HEK293 (cell line): ENCODE results near the gene PCBD1.
A peak's percentile ranks its signal among the peaks of the same experiment; 100 is the strongest.

Experiments
- CTCF ChIA-PET: fragments of 350-600 bp; formaldehyde crosslinking; extraction: SDS; loops from one replicate; lab custom pipeline; 2021; ENCODE audit warnings: antibody characterized with exemption; lab: Yijun Ruan, JAX
- POLR2A ChIA-PET: fragments of 300-600 bp; formaldehyde crosslinking; extraction: SDS; loops from one replicate; lab custom pipeline; 2020; ENCODE audit warnings: antibody characterized with exemption, inconsistent platforms; lab: Yijun Ruan, JAX
- H3K27ac ChIP-seq: fragments of 200-500 bp; sonication (Bioruptor generic); 2 replicates; pipeline ENCODE4 v1.5.1; 2014; ENCODE audit warnings: low read depth, low read length, control low read depth, inconsistent platforms; ENCODE audit errors: extremely low read depth
- H3K36me3 ChIP-seq, 2 experiments: fragments of 200-500 bp in 1 of 2; sonication (Bioruptor generic) in 1 of 2; 1 replicate in 1 of 2; 2 replicates in 1 of 2; pipeline ENCODE4 v1.5.1; 2014 to 2017; ENCODE audit warnings: inconsistent platforms in 2 of 2, low read length in 2 of 2; ENCODE audit not compliant: control insufficient read depth in 2 of 2, insufficient read depth in 1 of 2
- H3K4me1 ChIP-seq: fragments of 200-500 bp; sonication (Bioruptor generic); 2 replicates; pipeline ENCODE4 v1.5.1; 2014; ENCODE audit warnings: mild to moderate bottlenecking, low read length, inconsistent platforms; ENCODE audit not compliant: control insufficient read depth, insufficient read depth
- H3K4me3 ChIP-seq: 2 replicates; pipeline ENCODE4 v1.5.1; 2011; ENCODE audit warnings: low read depth, mild to moderate bottlenecking, control low read depth, low read length, moderate library complexity
- H3K9me3 ChIP-seq: fragments of 200-500 bp; sonication (Bioruptor generic); 2 replicates; pipeline ENCODE4 v1.5.1; 2014; ENCODE audit warnings: low read depth, low read length, inconsistent platforms; ENCODE audit not compliant: control insufficient read depth, insufficient read depth
- GLIS1 ChIP-seq: fragments of 450-650 bp; formaldehyde crosslinking; IDR thresholded peaks from 2 replicates; pipeline ENCODE4 v1.5.1; 2016; ENCODE audit warnings: missing biosample characterization, missing genetic modification characterization
- GLIS2 ChIP-seq: fragments of 450-650 bp; formaldehyde crosslinking; IDR thresholded peaks from 2 replicates; pipeline ENCODE4 v1.5.1; 2016; ENCODE audit warnings: missing biosample characterization, missing genetic modification characterization
- HOXD13 ChIP-seq: sonication (generic); formaldehyde crosslinking; IDR thresholded peaks from 2 replicates; pipeline ENCODE4 v1.8.0; 2022; ENCODE audit warnings: missing genetic modification reagents, borderline replicate concordance
- SP3 ChIP-seq: fragments of 450-650 bp; formaldehyde crosslinking; IDR thresholded peaks from 2 replicates; pipeline ENCODE4 v1.5.1; 2016; ENCODE audit warnings: missing biosample characterization, missing genetic modification characterization
- YY2 ChIP-seq: fragments of 450-650 bp; formaldehyde crosslinking; IDR thresholded peaks from 2 replicates; pipeline ENCODE4 v1.5.1; 2016; ENCODE audit warnings: missing biosample characterization, missing genetic modification characterization
- ZBTB17 ChIP-seq: fragments of 450-650 bp; formaldehyde crosslinking; IDR thresholded peaks from 2 replicates; pipeline ENCODE4 v1.5.1; 2016; ENCODE audit warnings: missing biosample characterization, missing genetic modification characterization
- ZBTB8A ChIP-seq: fragments of 450-650 bp; formaldehyde crosslinking; IDR thresholded peaks from 2 replicates; pipeline ENCODE4 v1.5.1; 2016; ENCODE audit warnings: missing biosample characterization, missing genetic modification characterization
- ZFHX2 ChIP-seq: fragments of 450-650 bp; formaldehyde crosslinking; conservative IDR thresholded peaks from 2 replicates; pipeline ENCODE4 v1.5.1; 2016; ENCODE audit warnings: missing biosample characterization, missing genetic modification characterization
- ZFP3 ChIP-seq: fragments of 450-650 bp; formaldehyde crosslinking; IDR thresholded peaks from 2 replicates; pipeline ENCODE4 v1.5.1; 2016; ENCODE audit warnings: low read depth, missing biosample characterization, missing genetic modification characterization
- ZNF221 ChIP-seq: fragments of 450-650 bp; formaldehyde crosslinking; IDR thresholded peaks from 2 replicates; pipeline ENCODE4 v1.5.1; 2017; ENCODE audit warnings: missing biosample characterization, missing genetic modification characterization, borderline replicate concordance
- ZNF26 ChIP-seq: fragments of 450-650 bp; formaldehyde crosslinking; IDR thresholded peaks from 2 replicates; pipeline ENCODE4 v1.5.1; 2016; ENCODE audit warnings: missing biosample characterization, missing genetic modification characterization
- ZNF37A ChIP-seq: fragments of 450-650 bp; IDR thresholded peaks from 2 replicates; pipeline ENCODE4 v1.5.1; 2018; ENCODE audit warnings: missing biosample characterization, missing genetic modification characterization
- ZNF404 ChIP-seq: fragments of 450-650 bp; formaldehyde crosslinking; IDR thresholded peaks from 2 replicates; pipeline ENCODE4 v1.5.1; 2017; ENCODE audit warnings: missing biosample characterization, missing genetic modification characterization
- ZNF426 ChIP-seq: fragments of 450-650 bp; formaldehyde crosslinking; IDR thresholded peaks from 2 replicates; pipeline ENCODE4 v1.5.1; 2017; ENCODE audit warnings: missing biosample characterization, missing genetic modification characterization, mild to moderate bottlenecking, inconsistent platforms, moderate library complexity
- ZNF580 ChIP-seq: fragments of 450-650 bp; formaldehyde crosslinking; IDR thresholded peaks from 2 replicates; pipeline ENCODE4 v1.5.1; 2016; ENCODE audit warnings: missing biosample characterization, missing genetic modification characterization
- ZNF596 ChIP-seq: fragments of 450-650 bp; IDR thresholded peaks from 2 replicates; pipeline ENCODE4 v1.5.0; 2018; ENCODE audit warnings: missing biosample characterization, mild to moderate bottlenecking, missing genetic modification characterization, moderate library complexity
- ZNF600 ChIP-seq: fragments of 450-650 bp; formaldehyde crosslinking; IDR thresholded peaks from 2 replicates; pipeline ENCODE4 v1.5.1; 2016; ENCODE audit warnings: missing biosample characterization, missing genetic modification characterization
- ZNF624 ChIP-seq: fragments of 450-650 bp; formaldehyde crosslinking; IDR thresholded peaks from 2 replicates; pipeline ENCODE4 v1.5.1; 2017; ENCODE audit warnings: missing biosample characterization, missing genetic modification characterization
- ZNF658 ChIP-seq: fragments of 450-650 bp; formaldehyde crosslinking; IDR thresholded peaks from 2 replicates; pipeline ENCODE4; 2016; ENCODE audit warnings: missing biosample characterization, missing genetic modification characterization
- ZNF670 ChIP-seq: fragments of 450-650 bp; formaldehyde crosslinking; IDR thresholded peaks from 2 replicates; pipeline ENCODE4 v1.5.1; 2016; ENCODE audit warnings: missing biosample characterization, missing genetic modification characterization, low read depth
- ZNF776 ChIP-seq: fragments of 450-650 bp; formaldehyde crosslinking; IDR thresholded peaks from 2 replicates; pipeline ENCODE4 v1.5.0; 2017; ENCODE audit warnings: missing biosample characterization, missing genetic modification characterization, borderline replicate concordance
- ZNF791 ChIP-seq: fragments of 450-650 bp; formaldehyde crosslinking; IDR thresholded peaks from 2 replicates; pipeline ENCODE4 v1.5.1; 2016; ENCODE audit warnings: missing biosample characterization, missing genetic modification characterization
- TF ChIP-seq, protein P1 (sequence below): fragments of 450-650 bp; formaldehyde crosslinking; IDR thresholded peaks from 2 replicates; pipeline ENCODE4 v1.5.1; 2017; ENCODE audit warnings: missing biosample characterization, missing genetic modification characterization

The PCBD1 gene

GRCh38 chr10:70930263-70931000 lies 42.1 kb upstream of the PCBD1 start:
- TF ChIP-seq ZNF37A (tag by site-specific recombination) (no peak), GLIS1 (tag by site-specific recombination) (no peak), ZNF580 (tag by site-specific recombination) (no peak), ZNF404 (tag by site-specific recombination) (no peak)
- TF ChIP-seq, protein P1, sequence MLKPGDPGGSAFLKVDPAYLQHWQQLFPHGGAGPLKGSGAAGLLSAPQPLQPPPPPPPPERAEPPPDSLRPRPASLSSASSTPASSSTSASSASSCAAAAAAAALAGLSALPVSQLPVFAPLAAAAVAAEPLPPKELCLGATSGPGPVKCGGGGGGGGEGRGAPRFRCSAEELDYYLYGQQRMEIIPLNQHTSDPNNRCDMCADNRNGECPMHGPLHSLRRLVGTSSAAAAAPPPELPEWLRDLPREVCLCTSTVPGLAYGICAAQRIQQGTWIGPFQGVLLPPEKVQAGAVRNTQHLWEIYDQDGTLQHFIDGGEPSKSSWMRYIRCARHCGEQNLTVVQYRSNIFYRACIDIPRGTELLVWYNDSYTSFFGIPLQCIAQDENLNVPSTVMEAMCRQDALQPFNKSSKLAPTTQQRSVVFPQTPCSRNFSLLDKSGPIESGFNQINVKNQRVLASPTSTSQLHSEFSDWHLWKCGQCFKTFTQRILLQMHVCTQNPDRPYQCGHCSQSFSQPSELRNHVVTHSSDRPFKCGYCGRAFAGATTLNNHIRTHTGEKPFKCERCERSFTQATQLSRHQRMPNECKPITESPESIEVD (tag by site-specific recombination), result no peak
- Histone ChIP-seq H3K4me1 (peaks cover 12% of the 10 kb centered on the region), H3K36me3 (no peaks in the 10 kb centered on the region), H3K27ac (no peak overlapping the region), H3K4me3 (no peak overlapping the region), H3K9me3 (no peaks in the 10 kb centered on the region)
- POLR2A ChIA-PET, result no interaction called here
- CTCF ChIA-PET, result interaction anchor here (0.7 to 2.0 kb wide), 3 partner anchors 278 to 354 kb away, joined by 3 to 8 read pairs (median 3); no protein-coding TSS in a partner anchor

- Histone ChIP-seq H3K4me1 (peaks cover 12% of the 10 kb centered on the region), H3K27ac (no peak overlapping the region), H3K4me3 (no peak overlapping the region), H3K36me3 (no peaks in the 10 kb centered on the region), H3K9me3 (no peaks in the 10 kb centered on the region)
- ChIA-PET POLR2A (no interaction called here), CTCF (interaction anchor here (0.6 to 5.1 kb wide), 4 partner anchors 202 to 957 kb away, joined by 4 to 33 read pairs (median 4); no protein-coding TSS in a partner anchor)
- no peak for TF ChIP-seq ZNF221 (tag by site-specific recombination)
- TF ChIP-seq ZNF658 (tag by site-specific recombination), result no peak
- TF ChIP-seq ZFHX2 (tag by site-specific recombination), result 0 out of 2 replicates have a peak, but pooled peaks have one; percentile 6
- TF ChIP-seq GLIS2 (tag by site-specific recombination), result no peak
- TF ChIP-seq ZNF624 (tag by site-specific recombination), result no peak
- TF ChIP-seq ZNF776, result no peak
- TF ChIP-seq ZBTB8A (tag by site-specific recombination), result peak; percentile 80
- TF ChIP-seq ZNF791 (tag by site-specific recombination), result no peak
- TF ChIP-seq ZNF580 (tag by site-specific recombination), result no peak
- no peak for TF ChIP-seq ZNF596
- no peak for TF ChIP-seq YY2 (tag by site-specific recombination)
- no peak for TF ChIP-seq ZFP3
- no peak for TF ChIP-seq HOXD13 (CRISPR knock-in tag)
- TF ChIP-seq ZNF600 (tag by site-specific recombination), result 0 out of 2 replicates have a peak, but pooled peaks have one; percentile 25
- TF ChIP-seq ZNF670 (tag by site-specific recombination), result no peak
- TF ChIP-seq ZBTB17 (tag by site-specific recombination), result peak; percentile 91
- TF ChIP-seq ZNF426 (tag by site-specific recombination), result no peak
- no peak for TF ChIP-seq ZNF26
- no peak for TF ChIP-seq SP3 (tag by site-specific recombination)
These were observed 39.8 kb upstream of the PCBD1 start for GRCh38 chr10:70928140-70928539.
